PC-3 (cell line): ENCODE data around the gene GPD2. TPM values are rescaled to one million over a fixed set of nuclear protein-coding genes. Genes with fewer than 3 reads are reported as not detected.

Experiments
- total RNA-seq: library from RNA; depleted of rRNA; stranded (reverse); fragments of >200 nt; gene quantifications from 2 replicates; pipeline ENCODE4 v1.2.3, GENCODE V29; 2014; rRNA removed

Gene GPD2
- total RNA-seq, 1 experiment from 2014 or later = 107 TPM

Other genes with a start within 250 kb of the GPD2 start
- gene NR4A2, start 103.7 kb upstream of the GPD2 start, total RNA-seq = 12.0 and 13.8 TPM in 2 replicates